ENCODE data around the gene MEDAG.

The MEDAG gene

GRCh38 chr13:30910676-30911075 lies 4.6 kb downstream of the MEDAG start:
- no peaks in the 10 kb centered on the region for H3K36me3 ChIP-seq (ENCODE audit: control insufficient read depth in 2 of 2, insufficient read depth in 1 of 2, low read length in 2 of 2)
- peaks cover 7% of the 10 kb centered on the region; the same call in 1 of the 2 replicates for H3K4me1 ChIP-seq (ENCODE audit: control insufficient read depth, insufficient read depth, low read length)
- no peak overlapping the region for H3K27ac ChIP-seq (ENCODE audit: extremely low read depth, low read depth, low read length)
- no peak for TF ChIP-seq ZNF610 (tag by site-specific recombination; IDR thresholded peaks at IDR 0.05; ENCODE audit: borderline replicate concordance)
- no peak for TF ChIP-seq TCF7L2 (IDR thresholded peaks at IDR 0.05; ENCODE audit: borderline replicate concordance, low read depth, low read length)
- ChIA-PET POLR2A (no interaction called here), CTCF (interaction anchor here (1.2 kb wide), 1 partner anchor 18 kb away, joined by 3 read pairs; no protein-coding TSS in a partner anchor)
- no peak overlapping the region for H3K4me3 ChIP-seq (ENCODE audit: low read depth, low read length)
- H3K9me3 ChIP-seq (ENCODE audit: control insufficient read depth, insufficient read depth, low read depth, low read length): no peaks in the 10 kb centered on the region

GRCh38 chr13:30915691-30916541 lies 9.8 kb downstream of the MEDAG start:
- H3K36me3 ChIP-seq (ENCODE audit: control insufficient read depth in 2 of 2, insufficient read depth in 1 of 2, low read length in 2 of 2): no peaks in the 10 kb centered on the region
- no peak overlapping the region for H3K4me3 ChIP-seq (ENCODE audit: low read depth, low read length)
- H3K9me3 ChIP-seq (ENCODE audit: control insufficient read depth, insufficient read depth, low read depth, low read length): no peaks in the 10 kb centered on the region
- ChIA-PET CTCF (interaction anchor here (0.6 kb wide), 1 partner anchor 34 kb away, joined by 3 read pairs; no protein-coding TSS in a partner anchor), POLR2A (no interaction called here)
- no peaks in the 10 kb centered on the region for H3K4me1 ChIP-seq (ENCODE audit: control insufficient read depth, insufficient read depth, low read length)
- TF ChIP-seq BCL6B (tag by site-specific recombination; IDR thresholded peaks at IDR 0.05) (no peak), KLF17 (tag by site-specific recombination; IDR thresholded peaks at IDR 0.05) (no peak), ZNF19 (tag by site-specific recombination; IDR thresholded peaks at IDR 0.05; ENCODE audit: low read depth) (no peak), ZBTB44 (tag by site-specific recombination; IDR thresholded peaks at IDR 0.05) (no peak), ZNF785 (tag by site-specific recombination; IDR thresholded peaks at IDR 0.05) (no peak), ZNF658 (tag by site-specific recombination; IDR thresholded peaks at IDR 0.05) (no peak), ZNF221 (tag by site-specific recombination; IDR thresholded peaks at IDR 0.05; ENCODE audit: borderline replicate concordance) (no peak), ZNF518A (tag by site-specific recombination; conservative IDR thresholded peaks at IDR 0.05; ENCODE audit: low read depth) (no peak), ZNF394 (tag by site-specific recombination; IDR thresholded peaks at IDR 0.05; ENCODE audit: borderline replicate concordance) (no peak), PRDM6 (tag by site-specific recombination; IDR thresholded peaks at IDR 0.05) (no peak), FEZF1 (tag by site-specific recombination; IDR thresholded peaks at IDR 0.05) (no peak), YY2 (tag by site-specific recombination; IDR thresholded peaks at IDR 0.05) (no peak)
- no peak overlapping the region for H3K27ac ChIP-seq (ENCODE audit: extremely low read depth, low read depth, low read length)
